T-cell (primary cell): Measurements from ENCODE around the gene CKAP5. TPM values are rescaled to one million over a fixed set of nuclear protein-coding genes. Genes with fewer than 3 reads are reported as not detected.

Source experiments
- ATAC-seq, 4 experiments: fragments of 200-7000 bp in 3 of 4; fragments of 150-1000 bp in 1 of 4; cut with Tn5 transposase; replicated peaks in 1 of 4; 1 replicate in 3 of 4; 2 replicates in 1 of 4; pipeline ENCODE4 v1.10.0; 2021; ENCODE audit warnings: moderate library complexity in 3 of 4, mild to moderate bottlenecking in 2 of 4, moderate number of reproducible peaks in 1 of 4
- CTCF ChIA-PET, 2 donors: fragments of 300-600 bp; sonication (Branson Sonifier 250); formaldehyde crosslinking; loops; one replicate each; lab custom pipeline; 2022; ENCODE audit warnings: antibody characterized with exemption in 2 of 2; lab: Charles Lee
- POLR2A ChIA-PET, 2 donors: fragments of 300-600 bp; sonication (Branson Sonifier 250); formaldehyde crosslinking; loops; one replicate each; lab custom pipeline; 2022; ENCODE audit warnings: antibody characterized with exemption in 2 of 2; lab: Charles Lee
- DNase-seq, 35 experiments: peaks; one replicate each; pipeline versions ENCODE4 v3.0.0 to v3.0.0-alpha.2; 2013 to 2023
- H3K27ac ChIP-seq: one replicate; pipeline ENCODE4 v1.5.1; 2013; ENCODE audit warnings: low read length
- H3K27me3 ChIP-seq, 2 experiments: replicated peaks in 1 of 2; 1 replicate in 1 of 2; 2 replicates in 1 of 2; pipeline versions ENCODE4 v1.6.1 to v1.7.0; 2013; ENCODE audit warnings: low read length in 1 of 2, mixed read lengths in 1 of 2; ENCODE audit not compliant: control insufficient read depth in 2 of 2, insufficient read depth in 2 of 2; ENCODE audit errors: extremely low read depth in 1 of 2
- H3K36me3 ChIP-seq, 2 donors: 1 replicate in 1 of 2; 2 replicates in 1 of 2; pipeline versions ENCODE4 v1.6.1 to v1.7.0; 2013; ENCODE audit warnings: low read length in 1 of 2; ENCODE audit not compliant: control insufficient read depth in 2 of 2, insufficient read depth in 1 of 2; ENCODE audit errors: extremely low read depth in 1 of 2
- H3K4me1 ChIP-seq, 2 experiments: 1 replicate in 1 of 2; 2 replicates in 1 of 2; pipeline versions ENCODE4 v1.6.1 to v1.7.0; 2013; ENCODE audit warnings: low read length in 2 of 2, mixed read lengths in 1 of 2; ENCODE audit not compliant: insufficient read depth in 2 of 2, control insufficient read depth in 1 of 2; ENCODE audit errors: extremely low read depth in 1 of 2
- H3K4me3 ChIP-seq, 2 donors: 1 replicate in 1 of 2; 2 replicates in 1 of 2; pipeline versions ENCODE4 v1.5.1 to v1.7.0; 2013; ENCODE audit warnings: mild to moderate bottlenecking in 2 of 2, low read length in 1 of 2, moderate library complexity in 1 of 2; ENCODE audit not compliant: control insufficient read depth in 1 of 2; ENCODE audit errors: extremely low read depth in 1 of 2
- H3K9me3 ChIP-seq: 2 replicates; pipeline ENCODE4 v1.7.0; 2013
- H3K27ac Mint-ChIP-seq, 2 donors: one replicate each; pipeline ENCODE4 v1.8.0; 2020 to 2021; ENCODE audit warnings: mild to moderate bottlenecking in 2 of 2, mixed read lengths in 2 of 2
- H3K27me3 Mint-ChIP-seq, 2 donors: one replicate each; pipeline ENCODE4 v1.8.0; 2021 to 2022; ENCODE audit warnings: mixed read lengths in 2 of 2
- H3K36me3 Mint-ChIP-seq: one replicate; pipeline ENCODE4 v1.8.0; 2021; ENCODE audit warnings: mixed read lengths
- H3K4me1 Mint-ChIP-seq, 3 donors: one replicate each; pipeline ENCODE4 v1.8.0; 2020 to 2022; ENCODE audit warnings: mixed read lengths in 3 of 3, mild to moderate bottlenecking in 1 of 3
- H3K4me3 Mint-ChIP-seq, 3 donors: one replicate each; pipeline ENCODE4 v1.8.0; 2020 to 2022; ENCODE audit warnings: mild to moderate bottlenecking in 3 of 3, mixed read lengths in 3 of 3, moderate library complexity in 3 of 3
- H3K9me3 Mint-ChIP-seq, 3 donors: one replicate each; pipeline ENCODE4 v1.8.0; 2020 to 2022; ENCODE audit warnings: mixed read lengths in 3 of 3
- WGBS: methylation state at CpG from one replicate; pipeline ENCODE4 v1.1.5; 2013; ENCODE audit warnings: missing lambda C conversion rate; ENCODE audit not compliant: insufficient coverage; 5-methylcytosine and 5-hydroxymethylcytosine counted together
- total RNA-seq, 35 experiments: library from RNA in 6 of 35; stranded (reverse) in 6 of 35; fragments of 120-200 nt in 1 of 35; gene quantifications; one replicate each; pipeline versions ENCODE4 v1.2.1 to v1.2.4 and lab custom pipeline; 2013 to 2026

CKAP5 gene
- total RNA-seq, 5 donors from 2014 or later (not counting 1 experiment from before 2014, with no cell fraction given), result 34.8 to 44.6 (median 38.0) TPM

DNA sequence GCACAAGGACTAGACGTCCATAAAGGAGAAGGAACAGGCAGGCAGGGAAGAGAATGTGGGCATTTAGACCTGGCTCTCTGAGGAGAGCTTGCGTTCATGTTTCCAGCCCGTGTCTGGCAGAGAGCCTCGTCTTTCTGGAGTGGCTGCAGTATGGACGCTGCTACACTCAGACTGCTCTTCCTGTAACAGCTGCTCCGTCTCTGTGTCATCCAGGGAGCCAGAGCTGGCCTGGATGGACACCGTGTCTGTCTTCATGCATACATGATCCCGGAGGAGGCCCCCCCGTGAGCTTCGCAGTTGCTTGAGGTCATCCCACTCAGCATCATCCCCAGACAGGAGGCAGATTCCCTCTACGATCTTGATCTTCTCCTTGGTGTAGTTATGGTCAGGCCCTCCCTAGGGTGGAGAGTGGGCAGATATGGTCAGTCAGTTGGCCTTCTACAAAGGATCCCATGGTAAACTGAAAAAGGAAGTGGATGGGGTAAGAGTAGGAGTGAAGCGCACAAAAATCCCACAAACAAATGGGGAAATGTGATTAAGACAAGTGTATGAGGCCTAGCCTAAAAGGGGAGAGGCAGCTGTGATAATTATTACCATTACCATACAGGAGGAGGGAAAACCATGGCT is 13.0 kb upstream of the CKAP5 start:
- no peak for DNase-seq
- POLR2A ChIA-PET, result interaction anchor here in 1 of 2 donors (0.5 kb wide), 1 partner anchor 355 kb away, joined by 4 read pairs; no protein-coding TSS in a partner anchor
- peaks cover 0 to 4% (median 0%) of the 10 kb centered on the region in 3 donors for H3K9me3 Mint-ChIP-seq
- H3K27me3 Mint-ChIP-seq, result peaks cover 4 to 8% of the 10 kb centered on the region in 2 donors
- WGBS, result 83% methylated on average over 6 of the region's 12 CpGs
- CTCF ChIA-PET, result no interaction called here
- Histone ChIP-seq H3K4me1 (no peaks in the 10 kb centered on the region), H3K9me3 (no peaks in the 10 kb centered on the region), H3K4me3 (no peak overlapping the region), H3K27me3 (no peaks in the 10 kb centered on the region), H3K27ac (no peak overlapping the region), H3K36me3 (no peaks in the 10 kb centered on the region)
- H3K4me3 Mint-ChIP-seq, result no peak overlapping the region
- H3K36me3 Mint-ChIP-seq, result no peaks in the 10 kb centered on the region
- ATAC-seq, result no peak
- no peaks in the 10 kb centered on the region for H3K4me1 Mint-ChIP-seq
- no peak overlapping the region for H3K27ac Mint-ChIP-seq

DNA sequence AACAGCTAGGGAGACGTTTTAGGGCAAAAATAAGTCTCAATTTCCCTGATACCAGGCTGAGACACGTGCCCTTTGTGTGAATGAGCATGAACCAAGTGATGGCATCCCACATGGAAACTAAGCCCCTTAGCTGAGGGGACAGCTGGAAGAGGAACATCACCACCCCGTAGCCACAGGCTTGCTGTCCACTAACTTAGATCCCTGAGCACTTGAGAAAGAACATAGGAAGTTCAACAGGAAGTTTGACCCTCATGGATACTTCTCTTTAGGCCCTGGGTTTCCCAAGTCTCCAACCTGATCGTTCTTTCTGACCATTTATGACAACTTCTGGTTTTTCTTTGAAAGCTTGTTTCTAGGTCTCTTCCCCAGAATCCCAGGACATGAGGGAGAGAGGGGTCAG is 11.6 kb upstream of the CKAP5 start:
- H3K27me3 ChIP-seq, result no peaks in the 10 kb centered on the region
- H3K4me3 Mint-ChIP-seq, result no peak overlapping the region
- H3K36me3 ChIP-seq, result no peaks in the 10 kb centered on the region
- no peak overlapping the region for H3K4me3 ChIP-seq
- H3K4me1 ChIP-seq, result no peaks in the 10 kb centered on the region
- no peaks in the 10 kb centered on the region for H3K4me1 Mint-ChIP-seq
- H3K27ac Mint-ChIP-seq, result no peak overlapping the region
- WGBS, result 77% methylated on average over 3 of the region's 4 CpGs
- no peaks in the 10 kb centered on the region for H3K9me3 ChIP-seq
- H3K27me3 Mint-ChIP-seq, result peaks cover 4 to 5% of the 10 kb centered on the region in 2 donors
- no peak for ATAC-seq
- DNase-seq, result no peak
- no peaks in the 10 kb centered on the region for H3K9me3 Mint-ChIP-seq
- H3K36me3 Mint-ChIP-seq, result no peaks in the 10 kb centered on the region
- CTCF ChIA-PET, result no interaction called here
- H3K27ac ChIP-seq, result no peak overlapping the region
- POLR2A ChIA-PET, result no interaction called here

DNA sequence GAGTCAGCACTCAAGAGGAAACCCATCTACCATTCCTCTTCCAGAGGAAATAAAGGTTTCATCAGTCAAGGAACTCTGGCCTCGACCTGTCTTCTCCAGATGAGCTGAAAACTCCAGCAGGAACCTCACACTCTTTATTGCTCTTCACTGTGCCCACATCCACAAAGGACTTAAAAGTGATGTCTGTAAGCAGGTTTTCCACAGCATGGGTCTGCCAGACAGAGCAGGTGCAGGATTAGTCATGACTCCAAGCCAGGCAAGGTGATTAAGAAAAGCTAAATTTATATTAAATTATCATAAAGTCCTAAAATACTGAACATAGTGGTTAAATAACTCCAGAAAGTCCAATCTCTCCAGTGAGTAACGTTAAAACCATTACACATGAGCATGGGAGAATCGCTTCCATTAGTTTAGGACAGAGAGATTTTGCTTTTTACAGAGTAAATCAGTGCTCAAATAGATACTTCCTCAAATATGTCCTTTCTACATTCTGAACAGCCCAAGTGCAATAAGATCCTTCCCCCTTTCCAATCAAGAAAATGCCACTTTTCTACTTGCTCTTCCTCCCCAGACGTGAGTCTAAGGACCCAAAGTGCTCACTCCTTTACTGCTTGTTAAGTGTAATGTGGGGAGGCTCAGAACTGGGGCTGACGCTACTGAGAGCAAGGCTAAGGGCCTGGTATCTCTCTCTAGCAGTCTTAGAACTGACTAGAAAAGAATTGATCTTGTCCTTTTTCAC is 10.7 kb upstream of the CKAP5 start:
- Mint-ChIP-seq H3K27ac (no peak overlapping the region), H3K9me3 (no peaks in the 10 kb centered on the region), H3K27me3 (peaks cover 4 to 5% of the 10 kb centered on the region in 2 donors), H3K4me1 (no peaks in the 10 kb centered on the region), H3K36me3 (no peaks in the 10 kb centered on the region), H3K4me3 (no peak overlapping the region)
- POLR2A ChIA-PET, result no interaction called here
- H3K27me3 ChIP-seq, result no peaks in the 10 kb centered on the region
- H3K9me3 ChIP-seq, result no peaks in the 10 kb centered on the region
- no peaks in the 10 kb centered on the region for H3K36me3 ChIP-seq
- no peak overlapping the region for H3K4me3 ChIP-seq
- ATAC-seq (no peak), DNase-seq (no peak)
- no peaks in the 10 kb centered on the region for H3K4me1 ChIP-seq
- H3K27ac ChIP-seq, result no peak overlapping the region
- CTCF ChIA-PET, result no interaction called here
- 83% methylated on average over 1 of the region's 5 CpGs for WGBS

DNA sequence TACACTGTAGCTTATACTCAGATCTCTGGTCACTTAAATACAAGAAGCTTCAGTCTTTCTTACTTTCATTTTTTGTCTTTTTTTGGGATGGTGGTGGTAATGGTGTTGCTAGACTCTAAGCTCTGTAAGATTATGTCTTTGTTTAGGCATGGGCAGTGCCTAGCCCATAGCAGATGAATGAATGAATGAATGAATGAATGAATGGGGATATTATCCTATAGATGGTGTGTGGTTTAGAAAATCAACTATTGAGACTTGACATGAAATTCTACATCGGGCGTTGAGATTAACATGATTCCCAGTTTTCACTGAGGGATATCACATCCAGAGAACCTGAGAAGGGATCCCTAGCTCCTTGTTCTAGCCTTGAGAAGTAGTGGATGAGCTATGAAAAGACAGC is 9.8 kb upstream of the CKAP5 start:
- no peaks in the 10 kb centered on the region for H3K36me3 ChIP-seq
- H3K27ac Mint-ChIP-seq, result no peak overlapping the region
- no peaks in the 10 kb centered on the region for H3K9me3 Mint-ChIP-seq
- H3K27me3 ChIP-seq, result no peaks in the 10 kb centered on the region
- H3K4me3 ChIP-seq, result no peak overlapping the region
- no peak overlapping the region for H3K27ac ChIP-seq
- WGBS, result no CpG with 5 or more reads among the region's 2 CpGs
- no peaks in the 10 kb centered on the region for H3K4me1 Mint-ChIP-seq
- H3K9me3 ChIP-seq, result no peaks in the 10 kb centered on the region
- no peaks in the 10 kb centered on the region for H3K4me1 ChIP-seq
- ChIA-PET POLR2A (no interaction called here), CTCF (no interaction called here)
- no peaks in the 10 kb centered on the region for H3K36me3 Mint-ChIP-seq
- peaks cover 4 to 5% of the 10 kb centered on the region in 2 donors for H3K27me3 Mint-ChIP-seq
- no peak for ATAC-seq
- no peak overlapping the region for H3K4me3 Mint-ChIP-seq
- no peak for DNase-seq

DNA sequence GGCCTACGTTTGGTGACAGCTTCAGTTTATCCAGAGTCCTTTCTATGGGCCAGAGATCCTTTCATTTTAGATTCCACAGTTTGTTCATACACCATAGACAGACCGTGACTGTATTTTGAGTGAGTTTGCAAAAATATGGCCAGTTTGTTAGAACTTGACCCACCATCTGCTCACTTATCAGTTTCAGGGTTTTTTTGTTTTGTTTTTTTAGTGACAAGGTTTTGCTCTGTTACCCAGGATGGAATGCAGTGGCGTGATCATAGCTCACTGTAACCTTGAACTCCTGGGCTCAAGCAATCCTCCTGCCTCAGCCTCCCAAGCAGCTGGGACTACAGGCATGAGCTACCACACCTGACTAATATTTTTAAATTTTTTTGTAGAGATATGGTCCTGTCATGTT is 9.1 kb upstream of the CKAP5 start:
- Mint-ChIP-seq H3K4me3 (no peak overlapping the region), H3K36me3 (no peaks in the 10 kb centered on the region), H3K27me3 (peaks cover 0 to 3% of the 10 kb centered on the region in 2 donors), H3K9me3 (no peaks in the 10 kb centered on the region), H3K27ac (no peak overlapping the region), H3K4me1 (no peaks in the 10 kb centered on the region)
- no CpG with 5 or more reads among the region's 3 CpGs for WGBS
- Histone ChIP-seq H3K4me3 (no peak overlapping the region), H3K36me3 (no peaks in the 10 kb centered on the region), H3K9me3 (no peaks in the 10 kb centered on the region), H3K27ac (no peak overlapping the region), H3K27me3 (no peaks in the 10 kb centered on the region), H3K4me1 (no peaks in the 10 kb centered on the region)
- POLR2A ChIA-PET, result no interaction called here
- DNase-seq (no peak), ATAC-seq (no peak)
- CTCF ChIA-PET, result no interaction called here

DNA sequence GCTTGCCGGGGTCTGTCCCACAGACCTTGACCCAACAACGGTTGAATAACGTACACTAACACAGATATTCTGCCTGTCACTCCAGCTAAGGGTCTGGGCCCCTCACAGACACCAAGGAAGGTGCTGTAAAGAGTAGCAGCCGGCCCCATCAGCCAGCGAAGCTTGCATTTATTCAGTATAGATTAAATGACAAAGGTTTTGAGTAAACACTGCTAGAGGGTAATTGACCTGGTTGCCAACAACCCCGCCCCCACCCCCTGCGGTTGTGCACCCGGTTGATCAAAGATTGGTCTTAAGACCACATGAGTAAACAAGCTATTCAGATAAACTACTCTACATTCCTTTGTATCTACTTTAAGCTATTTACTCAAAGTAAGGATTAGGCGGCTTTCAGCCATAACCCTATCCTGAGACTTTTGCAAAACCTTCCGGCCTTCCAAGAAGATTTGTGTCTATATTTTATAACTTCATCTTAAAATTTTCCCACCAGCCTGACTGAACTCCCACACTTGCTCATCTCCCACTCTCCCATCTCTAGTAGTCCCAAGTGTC is 4.8 kb upstream of the CKAP5 start:
- ATAC-seq (no peak), DNase-seq (no peak)
- POLR2A ChIA-PET, result interaction anchor here in 1 of 2 donors (0.6 kb wide), 1 partner anchor 665 kb away, joined by 5 read pairs; no protein-coding TSS in a partner anchor
- Histone ChIP-seq H3K4me1 (peaks cover 4 to 5% of the 10 kb centered on the region in 2 experiments), H3K27ac (no peak overlapping the region), H3K4me3 (no peak overlapping the region), H3K36me3 (no peaks in the 10 kb centered on the region), H3K9me3 (no peaks in the 10 kb centered on the region), H3K27me3 (no peaks in the 10 kb centered on the region)
- WGBS, result 100% methylated on average over 5 of the region's 10 CpGs
- no peaks in the 10 kb centered on the region for H3K27me3 Mint-ChIP-seq
- H3K27ac Mint-ChIP-seq, result no peak overlapping the region
- no peaks in the 10 kb centered on the region for H3K9me3 Mint-ChIP-seq
- H3K4me3 Mint-ChIP-seq, result no peak overlapping the region
- peaks cover 5 to 9% (median 6%) of the 10 kb centered on the region in 3 donors for H3K4me1 Mint-ChIP-seq
- no peaks in the 10 kb centered on the region for H3K36me3 Mint-ChIP-seq
- CTCF ChIA-PET, result no interaction called here
